WTC11 (cell line): Measurements from ENCODE around the gene ENGASE. TPM values are rescaled to one million over a fixed set of nuclear protein-coding genes. Genes with fewer than 3 reads are reported as not detected.

Source experiments
- ATAC-seq: fragments of 200-7000 bp; cut with Tn5 transposase; 2 replicates; pipeline ENCODE4 v1.10.0; 2021; ENCODE audit warnings: mild to moderate bottlenecking, moderate library complexity
- CTCF ChIA-PET: fragments of 300-600 bp; sonication (Branson Sonifier 250); formaldehyde crosslinking; loops from one replicate; lab custom pipeline; 2021; ENCODE audit warnings: antibody characterized with exemption; lab: Charles Lee
- POLR2A ChIA-PET: fragments of 350-600 bp; sonication (Branson Sonifier 250); formaldehyde crosslinking; loops from one replicate; lab custom pipeline; 2021; ENCODE audit warnings: antibody characterized with exemption; lab: Charles Lee
- DNase-seq: peaks from one replicate; pipeline ENCODE4 v3.0.0; 2021; ENCODE audit warnings: low spot score
- H3K27ac Mint-ChIP-seq: 2 replicates; pipeline ENCODE4 v1.8.0; 2021; ENCODE audit warnings: mixed read lengths
- H3K27me3 Mint-ChIP-seq: 2 replicates; pipeline ENCODE4 v1.8.0; 2021; ENCODE audit warnings: low read depth, mild to moderate bottlenecking, moderate library complexity, mixed read lengths
- H3K36me3 Mint-ChIP-seq: 2 replicates; pipeline ENCODE4 v1.8.0; 2021; ENCODE audit warnings: mixed read lengths
- H3K4me1 Mint-ChIP-seq: 2 replicates; pipeline ENCODE4 v1.8.0; 2022; ENCODE audit warnings: mixed read lengths
- H3K4me3 Mint-ChIP-seq: 2 replicates; pipeline ENCODE4 v1.8.0; 2021; ENCODE audit warnings: mild to moderate bottlenecking, moderate library complexity, mixed read lengths
- H3K9me3 Mint-ChIP-seq: 2 replicates; pipeline ENCODE4 v1.8.0; 2021; ENCODE audit warnings: mixed read lengths
- ATF1 ChIP-seq: sonication (generic); formaldehyde crosslinking; IDR thresholded peaks from 2 replicates; pipeline ENCODE4 v1.8.1; 2023; ENCODE audit warnings: mild to moderate bottlenecking, moderate library complexity, missing genetic modification reagents
- ATF2 ChIP-seq: sonication (generic); formaldehyde crosslinking; IDR thresholded peaks from 2 replicates; pipeline ENCODE4 v1.8.1; 2022; ENCODE audit warnings: low read depth, missing genetic modification reagents, borderline replicate concordance
- ATF3 ChIP-seq: sonication (generic); formaldehyde crosslinking; conservative IDR thresholded peaks from 2 replicates; pipeline ENCODE4 v1.8.1; 2022; ENCODE audit warnings: mild to moderate bottlenecking, missing genetic modification reagents
- E2F1 ChIP-seq: sonication (generic); formaldehyde crosslinking; IDR thresholded peaks from 2 replicates; pipeline ENCODE4 v1.8.0; 2022; ENCODE audit warnings: mild to moderate bottlenecking, missing genetic modification reagents
- EMX1 ChIP-seq: fragments of 250-450 bp; sonication (Bioruptor Pico); IDR thresholded peaks from 2 replicates; pipeline ENCODE4 v1.8.0; 2021; ENCODE audit warnings: mild to moderate bottlenecking
- ETV6 ChIP-seq: sonication (generic); formaldehyde crosslinking; IDR thresholded peaks from 2 replicates; pipeline ENCODE4 v1.8.1; 2022; ENCODE audit warnings: mild to moderate bottlenecking, missing genetic modification reagents
- FOXP4 ChIP-seq: sonication (generic); formaldehyde crosslinking; IDR thresholded peaks from 2 replicates; pipeline ENCODE4 v1.8.0; 2022; ENCODE audit warnings: mild to moderate bottlenecking, missing genetic modification reagents
- GRHL2 ChIP-seq: fragments of 250-450 bp; sonication (Bioruptor Pico); IDR thresholded peaks from 2 replicates; pipeline ENCODE4 v1.8.0; 2022; ENCODE audit warnings: mild to moderate bottlenecking, moderate library complexity; ENCODE audit not compliant: insufficient replicate concordance, severe bottlenecking
- JAZF1 ChIP-seq: fragments of 250-450 bp; sonication (Bioruptor Pico); IDR thresholded peaks from 2 replicates; pipeline ENCODE4 v1.9.0; 2021; ENCODE audit warnings: moderate library complexity, mild to moderate bottlenecking, inconsistent platforms
- JUN ChIP-seq: sonication (generic); formaldehyde crosslinking; IDR thresholded peaks from 2 replicates; pipeline ENCODE4 v1.8.0; 2023; ENCODE audit warnings: mild to moderate bottlenecking, missing genetic modification reagents
- MAX ChIP-seq: sonication (generic); formaldehyde crosslinking; IDR thresholded peaks from 2 replicates; pipeline ENCODE4 v1.8.0; 2022; ENCODE audit warnings: mild to moderate bottlenecking, missing genetic modification reagents
- NFYB ChIP-seq: sonication (generic); formaldehyde crosslinking; conservative IDR thresholded peaks from 2 replicates; pipeline ENCODE4 v1.8.0; 2022; ENCODE audit warnings: low read depth, missing genetic modification reagents
- NR1H2 ChIP-seq: sonication (generic); formaldehyde crosslinking; IDR thresholded peaks from 2 replicates; pipeline ENCODE4 v1.9.0; 2021; ENCODE audit warnings: mild to moderate bottlenecking, moderate library complexity, missing genetic modification reagents
- STAT6 ChIP-seq: sonication (generic); formaldehyde crosslinking; conservative IDR thresholded peaks from 2 replicates; pipeline ENCODE4 v1.8.1; 2023; ENCODE audit warnings: mild to moderate bottlenecking, low read depth, missing genetic modification reagents, moderate library complexity
- ZNF396 ChIP-seq: fragments of 250-450 bp; sonication (Bioruptor Pico); IDR thresholded peaks from 2 replicates; pipeline ENCODE4 v1.8.0; 2021; ENCODE audit warnings: mild to moderate bottlenecking, moderate library complexity, borderline replicate concordance
- ZNF416 ChIP-seq: fragments of 250-450 bp; sonication (Bioruptor Pico); IDR thresholded peaks from 2 replicates; pipeline ENCODE4 v1.9.0; 2021; ENCODE audit warnings: mild to moderate bottlenecking, inconsistent platforms
- ZNF512 ChIP-seq: sonication (generic); formaldehyde crosslinking; IDR thresholded peaks from 2 replicates; pipeline ENCODE4 v1.8.1; 2022; ENCODE audit warnings: missing genetic modification reagents, borderline replicate concordance
- total RNA-seq: library from RNA; stranded (reverse); gene quantifications from 3 replicates; pipeline ENCODE4 v1.2.3, GENCODE V29; 2021
- TF ChIP-seq, protein P1 (sequence below): sonication (generic); formaldehyde crosslinking; IDR thresholded peaks from 2 replicates; pipeline ENCODE4 v1.8.0; 2023; ENCODE audit warnings: missing genetic modification reagents, mild to moderate bottlenecking, borderline replicate concordance
- TF ChIP-seq, protein P2 (sequence below): sonication (generic); formaldehyde crosslinking; IDR thresholded peaks from 2 replicates; pipeline ENCODE4 v1.8.1; 2023; ENCODE audit warnings: mild to moderate bottlenecking, missing genetic modification reagents, moderate library complexity

Gene ENGASE
- total RNA-seq, 1 experiment from 2014 or later, result 41.6 TPM

DNA sequence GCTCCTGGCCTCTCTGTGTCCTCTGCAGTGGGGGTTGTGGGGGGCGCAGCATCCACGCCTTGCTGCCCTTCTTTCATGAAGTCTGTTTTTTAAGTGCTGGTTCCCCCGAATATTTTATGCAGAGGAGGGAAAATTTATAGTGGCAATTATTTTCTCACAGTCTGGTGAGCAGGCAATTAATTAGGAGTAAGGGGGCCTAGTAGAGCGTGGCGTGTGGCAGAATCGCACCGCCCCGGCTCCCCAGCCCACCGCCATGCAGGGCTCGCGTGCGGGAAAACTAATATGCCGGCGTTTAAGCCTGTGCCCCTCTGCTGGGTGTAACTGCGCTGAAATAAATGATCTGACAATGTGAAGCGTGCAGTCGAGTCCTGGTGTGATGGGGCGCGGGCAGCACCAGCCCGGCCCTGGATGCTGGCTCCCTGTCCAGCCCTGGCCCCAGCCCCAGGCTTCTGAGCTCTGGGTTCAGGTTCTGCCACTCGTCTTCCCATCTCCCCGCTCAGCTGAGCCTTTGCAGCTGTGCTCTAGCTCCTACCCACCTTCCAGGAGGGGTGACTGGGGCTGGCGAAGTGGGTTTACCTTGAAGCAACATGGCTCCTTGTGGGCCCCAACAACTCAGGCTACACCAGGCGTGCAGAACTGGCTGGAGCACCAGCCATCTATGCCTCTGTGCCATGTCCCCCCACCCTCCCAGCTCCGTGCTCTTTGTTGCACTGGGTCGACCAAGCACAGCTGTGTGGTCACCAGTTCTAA, 13.8 kb downstream of the ENGASE start:
- POLR2A ChIA-PET, result interaction anchor here (0.7 to 1.3 kb wide), 2 partner anchors 303 to 305 kb away, joined by 3 read pairs; no protein-coding TSS in a partner anchor
- no peak for TF ChIP-seq ZNF396
- TF ChIP-seq JAZF1, result no peak
- TF ChIP-seq EMX1 (CRISPR knock-in tag), result no peak
- no peak for TF ChIP-seq ZNF512 (CRISPR knock-in tag)
- TF ChIP-seq GRHL2 (CRISPR knock-in tag), result no peak
- no peak for TF ChIP-seq JUN (CRISPR knock-in tag)
- no peak for TF ChIP-seq FOXP4
- TF ChIP-seq E2F1 (CRISPR knock-in tag), result no peak
- TF ChIP-seq ATF2, result no peak
- no peak for TF ChIP-seq STAT6
- TF ChIP-seq, protein P1, sequence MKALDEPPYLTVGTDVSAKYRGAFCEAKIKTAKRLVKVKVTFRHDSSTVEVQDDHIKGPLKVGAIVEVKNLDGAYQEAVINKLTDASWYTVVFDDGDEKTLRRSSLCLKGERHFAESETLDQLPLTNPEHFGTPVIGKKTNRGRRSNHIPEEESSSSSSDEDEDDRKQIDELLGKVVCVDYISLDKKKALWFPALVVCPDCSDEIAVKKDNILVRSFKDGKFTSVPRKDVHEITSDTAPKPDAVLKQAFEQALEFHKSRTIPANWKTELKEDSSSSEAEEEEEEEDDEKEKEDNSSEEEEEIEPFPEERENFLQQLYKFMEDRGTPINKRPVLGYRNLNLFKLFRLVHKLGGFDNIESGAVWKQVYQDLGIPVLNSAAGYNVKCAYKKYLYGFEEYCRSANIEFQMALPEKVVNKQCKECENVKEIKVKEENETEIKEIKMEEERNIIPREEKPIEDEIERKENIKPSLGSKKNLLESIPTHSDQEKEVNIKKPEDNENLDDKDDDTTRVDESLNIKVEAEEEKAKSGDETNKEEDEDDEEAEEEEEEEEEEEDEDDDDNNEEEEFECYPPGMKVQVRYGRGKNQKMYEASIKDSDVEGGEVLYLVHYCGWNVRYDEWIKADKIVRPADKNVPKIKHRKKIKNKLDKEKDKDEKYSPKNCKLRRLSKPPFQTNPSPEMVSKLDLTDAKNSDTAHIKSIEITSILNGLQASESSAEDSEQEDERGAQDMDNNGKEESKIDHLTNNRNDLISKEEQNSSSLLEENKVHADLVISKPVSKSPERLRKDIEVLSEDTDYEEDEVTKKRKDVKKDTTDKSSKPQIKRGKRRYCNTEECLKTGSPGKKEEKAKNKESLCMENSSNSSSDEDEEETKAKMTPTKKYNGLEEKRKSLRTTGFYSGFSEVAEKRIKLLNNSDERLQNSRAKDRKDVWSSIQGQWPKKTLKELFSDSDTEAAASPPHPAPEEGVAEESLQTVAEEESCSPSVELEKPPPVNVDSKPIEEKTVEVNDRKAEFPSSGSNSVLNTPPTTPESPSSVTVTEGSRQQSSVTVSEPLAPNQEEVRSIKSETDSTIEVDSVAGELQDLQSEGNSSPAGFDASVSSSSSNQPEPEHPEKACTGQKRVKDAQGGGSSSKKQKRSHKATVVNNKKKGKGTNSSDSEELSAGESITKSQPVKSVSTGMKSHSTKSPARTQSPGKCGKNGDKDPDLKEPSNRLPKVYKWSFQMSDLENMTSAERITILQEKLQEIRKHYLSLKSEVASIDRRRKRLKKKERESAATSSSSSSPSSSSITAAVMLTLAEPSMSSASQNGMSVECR (CRISPR knock-in tag), result no peak
- TF ChIP-seq ATF3 (CRISPR knock-in tag), result no peak
- TF ChIP-seq ATF1 (CRISPR knock-in tag), result no peak
- TF ChIP-seq NR1H2 (CRISPR knock-in tag), result no peak
- no peak for TF ChIP-seq ETV6 (CRISPR knock-in tag)
- TF ChIP-seq ZNF416 (CRISPR knock-in tag), result no peak
- TF ChIP-seq, protein P2, sequence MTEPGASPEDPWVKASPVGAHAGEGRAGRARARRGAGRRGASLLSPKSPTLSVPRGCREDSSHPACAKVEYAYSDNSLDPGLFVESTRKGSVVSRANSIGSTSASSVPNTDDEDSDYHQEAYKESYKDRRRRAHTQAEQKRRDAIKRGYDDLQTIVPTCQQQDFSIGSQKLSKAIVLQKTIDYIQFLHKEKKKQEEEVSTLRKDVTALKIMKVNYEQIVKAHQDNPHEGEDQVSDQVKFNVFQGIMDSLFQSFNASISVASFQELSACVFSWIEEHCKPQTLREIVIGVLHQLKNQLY (CRISPR knock-in tag), result no peak
- no peak for TF ChIP-seq MAX (CRISPR knock-in tag)
- no peak for TF ChIP-seq NFYB (CRISPR knock-in tag)
- H3K4me1 Mint-ChIP-seq, result no peaks in the 10 kb centered on the region
- no peak for ATAC-seq
- no peak overlapping the region for H3K4me3 Mint-ChIP-seq
- H3K27ac Mint-ChIP-seq, result no peak overlapping the region
- H3K27me3 Mint-ChIP-seq, result no peaks in the 10 kb centered on the region
- H3K9me3 Mint-ChIP-seq, result no peaks in the 10 kb centered on the region
- DNase-seq, result no peak
- CTCF ChIA-PET, result interaction anchor here (0.5 to 12.6 kb wide), 55 partner anchors 9 to 620 kb away, joined by 3 to 162 read pairs (median 5); partner anchors contain the start of genes ENGASE and LGALS3BP
- H3K36me3 Mint-ChIP-seq, result no peaks in the 10 kb centered on the region
